LNCaP clone FGC (cell line): ENCODE results near the gene KDM3B.

Source experiments
- DNase-seq: peaks from one replicate; pipeline ENCODE4 v3.0.0-alpha.2; 2011; ENCODE audit warnings: low read depth
- H3K4me3 ChIP-seq: 2 replicates; pipeline ENCODE4 v1.5.1; 2011; ENCODE audit warnings: mild to moderate bottlenecking, low read depth, low read length, control low read depth
- TF ChIP-seq, protein P1 (sequence below): IDR thresholded peaks from 2 replicates; pipeline ENCODE4 v1.5.1; 2012; ENCODE audit warnings: mild to moderate bottlenecking; ENCODE audit not compliant: control insufficient read depth, insufficient read depth; ENCODE audit errors: extremely low read depth

The KDM3B gene

DNA sequence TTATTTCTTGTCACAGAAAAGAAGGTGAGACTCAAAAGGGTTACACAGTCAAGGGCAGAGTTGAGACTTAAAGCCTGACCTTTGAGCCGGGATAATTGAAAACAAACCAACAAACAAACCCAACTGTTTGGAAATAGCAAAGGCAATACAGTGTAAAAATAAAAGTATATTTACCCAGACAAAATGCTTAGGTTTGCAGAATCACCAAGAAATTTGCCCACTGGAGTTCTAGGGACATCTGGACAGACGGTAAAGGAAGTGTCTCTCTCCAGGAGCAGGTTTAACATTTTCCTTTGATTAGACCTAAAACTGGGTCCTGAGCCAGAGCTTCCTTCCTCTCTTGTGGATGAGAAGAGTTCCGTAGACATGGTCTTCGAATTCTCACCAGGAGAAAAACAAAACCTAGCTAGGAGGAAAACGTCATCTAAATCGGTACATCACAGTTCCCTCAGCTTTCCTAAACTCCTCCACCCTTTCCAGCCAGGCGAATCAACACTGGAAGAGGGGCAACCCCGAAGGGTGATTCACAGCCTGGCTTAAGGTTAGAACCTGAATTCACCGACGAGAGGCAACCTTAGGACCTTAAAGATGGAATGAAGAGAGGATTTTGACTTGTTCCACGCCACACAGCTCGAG, 21.6 kb upstream of the KDM3B start:
- peak overlapping the region; percentile 89 for H3K4me3 ChIP-seq
- TF ChIP-seq, protein P1, sequence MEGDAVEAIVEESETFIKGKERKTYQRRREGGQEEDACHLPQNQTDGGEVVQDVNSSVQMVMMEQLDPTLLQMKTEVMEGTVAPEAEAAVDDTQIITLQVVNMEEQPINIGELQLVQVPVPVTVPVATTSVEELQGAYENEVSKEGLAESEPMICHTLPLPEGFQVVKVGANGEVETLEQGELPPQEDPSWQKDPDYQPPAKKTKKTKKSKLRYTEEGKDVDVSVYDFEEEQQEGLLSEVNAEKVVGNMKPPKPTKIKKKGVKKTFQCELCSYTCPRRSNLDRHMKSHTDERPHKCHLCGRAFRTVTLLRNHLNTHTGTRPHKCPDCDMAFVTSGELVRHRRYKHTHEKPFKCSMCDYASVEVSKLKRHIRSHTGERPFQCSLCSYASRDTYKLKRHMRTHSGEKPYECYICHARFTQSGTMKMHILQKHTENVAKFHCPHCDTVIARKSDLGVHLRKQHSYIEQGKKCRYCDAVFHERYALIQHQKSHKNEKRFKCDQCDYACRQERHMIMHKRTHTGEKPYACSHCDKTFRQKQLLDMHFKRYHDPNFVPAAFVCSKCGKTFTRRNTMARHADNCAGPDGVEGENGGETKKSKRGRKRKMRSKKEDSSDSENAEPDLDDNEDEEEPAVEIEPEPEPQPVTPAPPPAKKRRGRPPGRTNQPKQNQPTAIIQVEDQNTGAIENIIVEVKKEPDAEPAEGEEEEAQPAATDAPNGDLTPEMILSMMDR, result no peak
- no peak for DNase-seq

DNA sequence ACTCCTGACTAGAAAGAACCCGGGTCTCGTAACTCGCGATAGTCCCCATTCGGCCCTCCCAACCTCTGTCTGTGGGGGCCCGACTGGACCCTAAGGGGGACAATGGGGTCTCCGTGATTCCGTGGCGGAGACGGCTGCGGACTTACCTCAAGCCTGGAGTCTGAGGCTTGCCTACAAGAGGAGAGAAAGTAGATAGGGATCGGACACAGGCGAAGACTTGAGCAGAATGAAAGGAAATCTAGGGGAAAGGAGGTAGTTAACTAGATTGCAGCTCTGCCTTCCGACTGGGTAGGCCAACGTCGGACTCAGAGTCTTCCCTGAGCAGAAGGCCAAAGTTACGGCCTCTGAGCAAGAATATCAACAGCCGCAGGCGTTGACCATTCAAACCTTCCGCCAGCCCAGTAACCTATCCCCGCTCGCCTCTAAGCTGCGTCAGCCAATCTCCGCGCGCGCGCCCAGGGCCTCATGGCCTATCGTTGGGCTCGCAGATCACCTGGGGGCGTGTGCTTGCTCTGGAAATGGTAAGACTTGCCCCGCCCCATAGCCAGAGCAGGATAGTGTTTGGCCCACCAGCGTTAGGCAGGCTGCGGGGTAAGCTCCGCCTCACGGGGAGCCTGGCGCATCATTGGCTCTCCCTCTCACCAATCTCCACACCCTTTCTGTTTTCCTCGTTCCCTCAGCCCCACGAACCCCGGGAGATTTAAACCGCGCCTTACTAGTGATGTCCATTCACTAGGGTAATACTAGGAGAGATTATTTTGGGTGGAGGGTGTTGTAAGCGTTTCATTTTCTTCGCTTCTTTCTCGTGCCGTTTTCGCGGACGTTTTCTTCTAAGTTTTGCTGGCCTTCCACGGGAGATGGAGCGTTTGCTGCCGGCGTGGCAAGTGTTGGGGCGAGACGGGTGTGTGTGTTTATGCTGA, 20.8 kb upstream of the KDM3B start, which contains the start of gene CDC25C:
Gene CDC25C (minus strand): TSS at position 356 of the 920 bp plus-strand sequence. CDS start 624 bp downstream, outside the sequence.
- H3K4me3 ChIP-seq, result peak within 1 kb of the TSS; percentile 89
- DNase-seq, result peak; percentile 98
- TF ChIP-seq, protein P1, result no peak

DNA sequence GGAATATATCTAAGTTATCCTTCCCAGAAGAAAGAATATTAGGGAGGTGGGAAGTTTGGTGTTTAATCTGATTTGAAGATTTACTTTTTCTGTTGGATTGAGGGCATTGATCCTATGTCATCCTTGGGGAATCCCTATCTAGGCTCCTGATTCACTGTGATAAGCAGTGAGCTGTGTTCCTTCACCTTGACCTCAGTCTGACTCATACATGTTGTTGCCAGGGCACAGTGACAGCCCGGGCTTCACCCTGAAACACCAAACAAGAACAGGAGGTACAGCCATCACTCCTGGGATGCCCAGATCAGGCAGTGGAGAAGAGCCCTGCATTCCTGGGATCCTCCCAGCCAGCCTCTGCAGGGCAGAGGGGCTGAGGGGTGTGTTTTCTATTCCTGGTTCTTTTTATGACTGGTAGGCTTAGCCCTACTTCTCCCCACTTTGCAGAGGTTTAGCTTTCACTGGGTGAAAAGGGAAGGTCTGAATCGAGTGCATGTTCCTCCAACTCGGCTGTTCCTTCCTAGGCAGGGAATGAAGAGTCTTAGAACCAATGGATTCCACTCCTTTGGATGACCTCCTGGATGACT, 17.5 kb upstream of the KDM3B start:
- DNase-seq, result no peak
- TF ChIP-seq, protein P1, result no peak
- no peak overlapping the region for H3K4me3 ChIP-seq

DNA sequence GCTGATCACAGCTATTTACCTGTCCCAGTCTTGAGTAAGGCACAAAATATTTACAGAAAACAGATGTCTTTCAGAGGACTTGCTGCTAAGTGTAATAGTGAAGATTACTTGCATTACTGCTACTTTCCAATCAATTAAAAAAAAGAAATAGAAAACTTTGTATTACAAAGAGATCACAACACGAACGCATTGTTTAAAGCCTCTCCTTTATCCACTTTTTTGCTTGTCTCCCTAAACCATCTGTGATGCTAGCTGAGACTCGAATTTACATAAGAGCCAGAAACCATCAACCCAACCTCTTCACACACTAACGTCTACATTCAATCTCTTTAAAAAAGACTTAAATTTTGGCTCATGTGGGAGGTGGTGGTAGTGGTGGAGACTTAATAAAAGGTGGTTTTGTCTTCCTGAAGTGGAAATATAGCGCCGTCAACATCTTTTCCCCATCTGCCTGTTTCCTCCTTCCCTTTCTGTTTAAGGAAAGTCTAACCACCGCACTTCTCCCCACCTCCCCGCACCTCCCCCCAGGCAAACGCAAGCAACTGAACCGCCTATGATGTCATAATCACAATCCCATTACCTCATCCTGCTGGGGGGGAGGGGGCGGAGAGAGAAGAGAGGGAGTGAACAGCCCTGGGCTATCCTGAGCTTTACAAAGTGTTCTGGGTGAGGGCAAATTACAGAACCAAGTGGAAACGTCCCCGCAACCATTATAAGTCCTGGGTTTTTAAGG, 15.4 kb upstream of the KDM3B start:
- H3K4me3 ChIP-seq, result peak overlapping the region; percentile 76
- DNase-seq, result peak; percentile 44
- TF ChIP-seq, protein P1, result no peak

DNA sequence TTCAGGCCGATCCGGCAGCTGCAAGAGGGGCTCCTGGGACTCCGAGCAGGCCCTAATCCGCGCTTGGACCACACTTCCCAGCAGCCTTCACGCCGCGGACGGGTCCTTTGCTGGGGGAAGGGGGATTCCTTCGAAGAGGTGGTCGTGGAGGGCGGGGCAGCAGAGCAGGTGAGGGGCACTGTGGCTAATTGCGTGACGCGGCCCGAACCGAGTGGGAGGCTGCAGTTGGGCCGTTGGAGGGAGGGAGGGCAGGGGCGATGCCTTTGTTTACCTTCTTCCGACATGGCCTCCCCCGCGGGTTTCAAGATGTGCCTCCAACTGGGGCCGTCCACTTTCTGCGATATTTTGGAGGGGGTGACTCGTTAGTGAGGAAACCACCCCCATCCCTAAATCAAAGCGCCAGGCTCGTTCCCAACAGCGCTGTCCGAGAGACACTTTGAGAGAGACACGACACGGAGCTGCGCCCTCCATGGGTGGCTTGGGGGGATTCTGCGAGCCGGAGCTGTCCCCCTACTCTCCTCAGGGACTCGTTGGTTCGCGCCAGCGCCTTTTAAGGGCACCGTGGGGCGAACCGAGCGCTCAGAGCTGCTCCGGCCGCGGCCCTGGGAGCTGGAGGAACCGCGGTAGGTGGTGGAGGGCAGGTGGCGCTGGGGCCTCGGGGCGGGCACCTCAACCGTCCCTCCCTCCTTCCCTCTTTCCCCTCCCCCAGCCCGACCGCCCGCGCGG, 14.6 kb upstream of the KDM3B start, which contains the start of gene FAM53C:
Gene FAM53C (plus strand): TSS at position 582 of the 726 bp plus-strand sequence. CDS start 3,070 bp downstream, outside the sequence.
- peak within 1 kb of the TSS; percentile 76 for H3K4me3 ChIP-seq
- peak; percentile 74 for DNase-seq
- TF ChIP-seq, protein P1, result no peak
